ENCODE measurements around the gene PDE6A. TPM values are rescaled to one million over a fixed set of nuclear protein-coding genes. Genes with fewer than 3 reads are reported as not detected.

PDE6A gene
- total RNA-seq, 2 experiments from 2014 or later: not detected

DNA sequence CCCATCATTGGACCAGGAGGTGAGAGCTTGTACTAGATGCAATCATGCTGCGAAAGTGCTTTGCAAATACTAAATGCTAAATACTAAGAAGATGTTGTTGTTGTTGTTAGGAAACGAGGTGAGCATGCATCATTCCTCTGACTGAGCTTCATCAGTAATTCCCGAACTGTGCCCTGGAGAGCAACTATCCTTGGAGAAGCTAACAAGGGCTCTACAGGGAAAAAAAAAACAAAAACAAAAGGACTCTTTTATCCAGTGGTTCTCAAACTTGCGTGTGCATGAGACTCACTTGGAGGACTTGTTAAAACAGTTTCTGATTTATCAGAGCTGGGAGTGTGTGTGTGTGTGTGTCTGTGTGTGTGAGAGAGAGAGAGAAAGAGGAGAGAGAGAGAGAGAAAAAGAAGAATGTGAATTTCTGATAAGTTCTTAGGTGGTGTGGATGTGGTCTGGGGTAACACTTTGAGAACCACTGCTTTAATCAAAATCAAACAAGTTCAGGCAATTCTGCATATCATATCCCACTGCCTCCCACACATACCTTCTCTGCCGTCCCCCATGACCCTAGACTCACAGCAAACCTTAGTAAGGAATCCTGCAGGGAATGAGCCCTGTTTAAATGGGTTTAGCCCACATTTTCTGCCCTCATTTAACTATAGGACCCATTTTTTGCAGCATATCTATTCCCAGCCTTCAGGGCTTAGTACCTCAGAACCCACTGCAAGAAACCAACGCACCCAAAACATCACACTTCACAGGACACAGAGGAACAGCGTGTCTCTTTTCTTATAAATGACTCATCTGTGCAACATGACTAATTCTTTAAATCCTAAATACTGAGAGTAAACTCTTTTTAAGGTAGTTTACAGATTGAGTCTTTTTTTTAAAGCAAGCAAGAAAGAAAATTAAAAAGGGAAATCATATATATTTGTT is 48.9 kb downstream of the PDE6A start:
- no peak overlapping the region for H3K27ac ChIP-seq (ENCODE audit: low read depth, low read length, poor library complexity, severe bottlenecking)
- H3K9me3 ChIP-seq (ENCODE audit: low read length): no peaks in the 10 kb centered on the region
- BruUV-seq (replicated peaks): no TSS peak
- H3K36me3 ChIP-seq (ENCODE audit: insufficient read depth, low read length): no peaks in the 10 kb centered on the region
- H3K4me2 ChIP-seq (ENCODE audit: low read length): no peak overlapping the region
- ChIA-PET POLR2A (no interaction called here), CTCF (ENCODE audit: unreplicated experiment) (no interaction called here)
- no peak overlapping the region for H3K4me3 ChIP-seq (ENCODE audit: low read depth, low read length, poor library complexity, severe bottlenecking)
- DNase-seq (ENCODE audit: low spot score): no peak
- H3K4me1 ChIP-seq (ENCODE audit: insufficient read depth, low read length, poor library complexity, severe bottlenecking): no peaks in the 10 kb centered on the region
- no peaks in the 10 kb centered on the region for H3K9me2 ChIP-seq (ENCODE audit: insufficient read depth, low read length)
- H3K79me2 ChIP-seq (ENCODE audit: insufficient read depth, low read depth, low read length): no peaks in the 10 kb centered on the region
- TF ChIP-seq CTCF (conservative IDR thresholded peaks at IDR 0.05; ENCODE audit: low read length): no peak
- no peak for TF ChIP-seq EZH2phosphoT487 (IDR thresholded peaks at IDR 0.05; ENCODE audit: borderline replicate concordance, low read depth, low read length)
- no peaks in the 10 kb centered on the region for H4K20me1 ChIP-seq (ENCODE audit: insufficient read depth, low read length)
- no peak overlapping the region for H2AFZ ChIP-seq (ENCODE audit: low read length)
- intact Hi-C loops (cut with micrococcal nuclease; ENCODE audit: unreplicated experiment): no loop called here

GRCh38 chr5:149894237-149894636 is 50.4 kb downstream of the PDE6A start:
- no peak overlapping the region for H2AFZ ChIP-seq (ENCODE audit: low read length)
- H4K20me1 ChIP-seq (ENCODE audit: insufficient read depth, low read length): no peaks in the 10 kb centered on the region
- ChIA-PET CTCF (ENCODE audit: unreplicated experiment) (no interaction called here), POLR2A (interaction anchor here (0.6 kb wide), 1 partner anchor 172 kb away, joined by 3 read pairs; no protein-coding TSS in a partner anchor)
- TF ChIP-seq CTCF (conservative IDR thresholded peaks at IDR 0.05; ENCODE audit: low read length) (no peak), EZH2phosphoT487 (IDR thresholded peaks at IDR 0.05; ENCODE audit: borderline replicate concordance, low read depth, low read length) (no peak)
- H3K36me3 ChIP-seq (ENCODE audit: insufficient read depth, low read length): no peaks in the 10 kb centered on the region
- H3K9me3 ChIP-seq (ENCODE audit: low read length): no peaks in the 10 kb centered on the region
- no peak overlapping the region for H3K4me2 ChIP-seq (ENCODE audit: low read length)
- H3K79me2 ChIP-seq (ENCODE audit: insufficient read depth, low read depth, low read length): no peaks in the 10 kb centered on the region
- H3K4me1 ChIP-seq (ENCODE audit: insufficient read depth, low read length, poor library complexity, severe bottlenecking): no peaks in the 10 kb centered on the region
- no peaks in the 10 kb centered on the region for H3K9me2 ChIP-seq (ENCODE audit: insufficient read depth, low read length)
- intact Hi-C loops (cut with micrococcal nuclease; ENCODE audit: unreplicated experiment): no loop called here
- no peak for DNase-seq (ENCODE audit: low spot score)
- no peak overlapping the region for H3K4me3 ChIP-seq (ENCODE audit: low read depth, low read length, poor library complexity, severe bottlenecking)
- H3K27ac ChIP-seq (ENCODE audit: low read depth, low read length, poor library complexity, severe bottlenecking): no peak overlapping the region
- BruUV-seq (replicated peaks): no TSS peak

DNA sequence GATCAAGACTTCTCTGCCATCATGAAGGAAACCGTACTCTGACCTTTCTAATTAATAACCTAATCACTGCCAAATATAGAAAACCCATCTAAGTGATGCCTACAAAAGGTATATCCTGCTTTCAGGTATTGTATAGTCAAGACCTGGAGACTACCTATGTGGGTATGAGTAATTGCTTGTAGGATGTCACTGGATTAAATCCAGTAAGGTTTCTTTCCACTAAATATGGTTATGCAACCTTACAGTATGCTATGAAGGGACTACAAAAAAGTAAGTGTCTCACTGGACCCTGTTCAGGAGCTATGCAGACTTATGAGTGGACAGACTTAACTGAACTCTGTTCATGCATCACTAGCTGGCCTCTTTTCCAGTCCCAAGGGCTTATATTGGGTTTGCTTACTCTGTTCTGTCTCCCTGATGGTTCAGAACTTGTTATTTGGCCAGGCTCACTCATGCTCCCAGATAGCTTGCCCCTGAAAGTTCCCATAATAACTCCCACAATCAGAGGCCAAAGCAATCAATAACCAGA is 51.1 kb downstream of the PDE6A start:
- Histone ChIP-seq H3K4me3 (ENCODE audit: low read depth, low read length, poor library complexity, severe bottlenecking) (no peak overlapping the region), H3K36me3 (ENCODE audit: insufficient read depth, low read length) (no peaks in the 10 kb centered on the region), H2AFZ (ENCODE audit: low read length) (no peak overlapping the region), H3K4me2 (ENCODE audit: low read length) (no peak overlapping the region), H3K27ac (ENCODE audit: low read depth, low read length, poor library complexity, severe bottlenecking) (no peak overlapping the region), H3K79me2 (ENCODE audit: insufficient read depth, low read depth, low read length) (no peaks in the 10 kb centered on the region), H3K9me3 (ENCODE audit: low read length) (no peaks in the 10 kb centered on the region), H3K4me1 (ENCODE audit: insufficient read depth, low read length, poor library complexity, severe bottlenecking) (no peaks in the 10 kb centered on the region), H3K9me2 (ENCODE audit: insufficient read depth, low read length) (no peaks in the 10 kb centered on the region), H4K20me1 (ENCODE audit: insufficient read depth, low read length) (no peaks in the 10 kb centered on the region)
- CTCF ChIA-PET (ENCODE audit: unreplicated experiment): no interaction called here
- intact Hi-C loops (cut with micrococcal nuclease; ENCODE audit: unreplicated experiment): no loop called here
- no TSS peak for BruUV-seq (replicated peaks)
- POLR2A ChIA-PET: no interaction called here
- TF ChIP-seq EZH2phosphoT487 (IDR thresholded peaks at IDR 0.05; ENCODE audit: borderline replicate concordance, low read depth, low read length) (no peak), CTCF (conservative IDR thresholded peaks at IDR 0.05; ENCODE audit: low read length) (no peak)
- no peak for DNase-seq (ENCODE audit: low spot score)

All from OCI-LY7 (cell line).